HepG2 (cell line): Measurements from ENCODE around the gene SKIC2. TPM values are rescaled to one million over a fixed set of nuclear protein-coding genes. Genes with fewer than 3 reads are reported as not detected.

Experiments used
- ATF4 ChIP-seq, 2 experiments: fragments of 450-650 bp in 1 of 2; sonication (generic) in 1 of 2; formaldehyde crosslinking; IDR thresholded peaks; 2 replicates each; pipeline versions ENCODE4 v1.5.0 to v1.8.0; 2020 to 2022; ENCODE audit warnings: mild to moderate bottlenecking in 1 of 2, missing genetic modification reagents in 1 of 2
- DNMT1 ChIP-seq: sonication (generic); formaldehyde crosslinking; IDR thresholded peaks from 2 replicates; pipeline ENCODE4 v1.5.1; 2020; ENCODE audit warnings: mild to moderate bottlenecking, missing genetic modification reagents
- HMG20A ChIP-seq: IDR thresholded peaks from 2 replicates; pipeline ENCODE4 v1.6.1; 2016; ENCODE audit warnings: borderline replicate concordance
- HMGXB4 ChIP-seq, 2 experiments: sonication (generic) in 1 of 2; formaldehyde crosslinking in 1 of 2; IDR thresholded peaks; 2 replicates each; pipeline versions ENCODE4 v1.4.0 to v1.6.1; 2018 to 2020; ENCODE audit warnings: missing genetic modification reagents in 2 of 2, borderline replicate concordance in 1 of 2, low read depth in 1 of 2, mild to moderate bottlenecking in 1 of 2, missing biosample characterization in 1 of 2
- IKZF4 ChIP-seq: sonication (generic); formaldehyde crosslinking; IDR thresholded peaks from 2 replicates; pipeline ENCODE4 v1.5.1; 2020; ENCODE audit warnings: borderline replicate concordance, mild to moderate bottlenecking, low read depth, missing genetic modification reagents; ENCODE audit errors: not compliant biosample characterization
- IRF1 ChIP-seq: sonication (generic); formaldehyde crosslinking; IDR thresholded peaks from 2 replicates; pipeline ENCODE4 v1.4.0; 2020; ENCODE audit warnings: low read depth, mild to moderate bottlenecking, missing genetic modification reagents
- IRF9 ChIP-seq: sonication (generic); formaldehyde crosslinking; IDR thresholded peaks from 2 replicates; pipeline ENCODE4 v1.8.0; 2022; ENCODE audit warnings: missing genetic modification reagents, mild to moderate bottlenecking, borderline replicate concordance
- KLF11 ChIP-seq: IDR thresholded peaks from 2 replicates; pipeline ENCODE4 v1.6.1; 2016; ENCODE audit warnings: missing compliant biosample characterization
- KLF15 ChIP-seq: sonication (generic); formaldehyde crosslinking; IDR thresholded peaks from 2 replicates; pipeline ENCODE4 v1.8.1; 2023; ENCODE audit warnings: borderline replicate concordance, mild to moderate bottlenecking, inconsistent platforms, missing genetic modification reagents, mixed read lengths
- NCOA1 ChIP-seq: sonication (generic); formaldehyde crosslinking; IDR thresholded peaks from 2 replicates; pipeline ENCODE4 v1.9.0; 2021; ENCODE audit warnings: missing genetic modification reagents
- ZBED4 ChIP-seq: sonication (generic); formaldehyde crosslinking; IDR thresholded peaks from 2 replicates; pipeline ENCODE4 v1.4.0; 2020; ENCODE audit warnings: missing genetic modification reagents, borderline replicate concordance
- ZFP90 ChIP-seq: sonication (generic); formaldehyde crosslinking; IDR thresholded peaks from 2 replicates; pipeline ENCODE4 v1.8.0; 2022; ENCODE audit warnings: missing genetic modification reagents, mild to moderate bottlenecking, inconsistent platforms, borderline replicate concordance
- ZNF138 ChIP-seq: sonication (generic); formaldehyde crosslinking; IDR thresholded peaks from 2 replicates; pipeline ENCODE4 v1.5.0; 2020; ENCODE audit warnings: mild to moderate bottlenecking, low read depth, missing genetic modification reagents
- ZNF24 ChIP-seq: fragments of 450-650 bp; IDR thresholded peaks from 2 replicates; pipeline ENCODE4 v1.6.1; 2017; ENCODE audit warnings: antibody characterized with exemption, mild to moderate bottlenecking
- ZNF704 ChIP-seq: sonication (generic); formaldehyde crosslinking; IDR thresholded peaks from 2 replicates; pipeline ENCODE4 v1.8.1; 2023; ENCODE audit warnings: mild to moderate bottlenecking, inconsistent platforms, moderate library complexity, missing genetic modification reagents, borderline replicate concordance
- ZNF737 ChIP-seq: sonication (generic); formaldehyde crosslinking; IDR thresholded peaks from 2 replicates; pipeline ENCODE4 v1.5.0; 2020; ENCODE audit warnings: missing genetic modification reagents, mild to moderate bottlenecking, borderline replicate concordance
- polyA plus RNA-seq, 8 experiments: library from polyadenylated mRNA; depleted of rRNA in 3 of 8; stranded (reverse) in 7 of 8; unstranded in 1 of 8; fragments of >200 nt; fragmentation: Illumina TruSeq in 4 of 8; extraction: Trizol in 4 of 8; gene quantifications; 2 replicates each; pipeline versions ENCODE4 v1.2.1 to v1.2.3, GENCODE V29; 2011 to 2016; ENCODE audit warnings: low read depth in 4 of 8, missing spikeins in 1 of 8, mixed read lengths in 1 of 8; ENCODE audit not compliant: insufficient read depth in 1 of 8
- total RNA-seq, 5 experiments: library from RNA; depleted of rRNA; stranded (reverse); fragments of >200 nt; fragmentation: Illumina TruSeq; extraction: Trizol; gene quantifications; 2 replicates each; pipeline ENCODE4 v1.2.3, GENCODE V29; 2016; ENCODE audit warnings: low read depth in 1 of 5

The SKIC2 gene
- total and polyA plus RNA-seq, 2 of the 13 experiments (the other 11 are each of a cell fraction or from before 2014, with no cell fraction given), result 67.1 to 68.4 TPM

- TF ChIP-seq NCOA1 (CRISPR knock-in tag) (no peak; the same call in 1 of the 2 replicates), ZNF138 (CRISPR knock-in tag) (no peak), ZNF704 (CRISPR knock-in tag) (peak; percentile 85; the same call in 1 of the 2 replicates), IRF9 (CRISPR knock-in tag) (peak; percentile 88; the same call in 1 of the 2 replicates), HMG20A (peak; percentile 72), DNMT1 (CRISPR knock-in tag) (peak; percentile 63), KLF15 (CRISPR knock-in tag) (no peak; the same call in 1 of the 2 replicates), ZBED4 (CRISPR knock-in tag) (peak; percentile 56; the same call in 1 of the 2 replicates), IKZF4 (CRISPR knock-in tag) (no peak), IRF1 (no peak), ZFP90 (CRISPR knock-in tag) (peak; percentile 91), ZNF24 (peak; percentile 11; the same call in 1 of the 2 replicates), HMGXB4 (CRISPR knock-in tag; IDR thresholded peaks at IDR 0.05; ENCODE audit: borderline replicate concordance in 1 of 2, low read depth in 1 of 2) (peak; percentile 17 to 80; a peak in 2 of 4 replicates), ATF4 (CRISPR knock-in tag; IDR thresholded peaks at IDR 0.05) (peak in 1 of 2 experiments; percentile 77; a peak in 2 of 4 replicates), ZNF737 (CRISPR knock-in tag) (no peak), KLF11 (peak; percentile 22; the same call in 1 of the 2 replicates)
Observed at GRCh38 chr6:31945507-31946369, 13.2 kb upstream of the SKIC2 start, which contains the start of gene CFB (continued).
